ENCODE measurements around the gene PLPPR3. TPM values are rescaled to one million over a fixed set of nuclear protein-coding genes. Genes with fewer than 3 reads are reported as not detected.

Gene PLPPR3
- total and polyA plus RNA-seq, 9 of the 15 experiments (the other 6 are each of a cell fraction or from before 2014, with no cell fraction given), result 0.01 to 48.2 (median 8.6) TPM

DNA sequence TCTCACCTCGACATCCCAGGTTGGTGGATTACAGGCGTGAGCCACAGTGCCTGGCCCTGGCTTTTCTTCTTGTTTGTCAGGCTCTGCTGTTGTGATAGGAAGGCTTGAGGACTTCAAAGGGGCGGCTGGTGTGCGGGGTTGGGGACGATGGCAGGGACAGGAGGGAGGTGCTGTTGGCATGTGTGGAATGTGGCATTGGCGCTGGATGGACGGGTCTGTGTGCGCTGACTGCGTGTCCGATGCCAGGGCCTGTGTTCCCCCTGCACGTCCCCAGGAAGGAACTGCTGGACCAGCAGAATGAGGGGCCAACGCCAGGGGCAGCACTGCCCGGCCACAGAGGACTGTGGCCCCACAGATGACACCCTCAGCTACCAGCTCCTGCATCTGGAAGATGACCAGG, 37.2 kb downstream of the PLPPR3 start:
- DNase-seq (ENCODE audit: extremely low read depth in 1 of 4, low spot score in 3 of 4), result no peak
- Histone ChIP-seq H3K36me3 (ENCODE audit: control insufficient read depth, insufficient read depth, low read length) (no peaks in the 10 kb centered on the region), H3K9me1 (ENCODE audit: control insufficient read depth, insufficient read depth, low read length) (no peaks in the 10 kb centered on the region), H3K4me2 (ENCODE audit: insufficient read depth, low read length) (no peak overlapping the region), H3K4me3 (no peak overlapping the region), H3K4me1 (replicated peaks in 1 of 2; ENCODE audit: control insufficient read depth in 2 of 2, insufficient read depth in 2 of 2, low read length in 2 of 2) (peaks cover 12 to 47% of the 10 kb centered on the region in 2 experiments), H3K27ac (ENCODE audit: extremely low read depth, low read depth, low read length) (no peak overlapping the region), H3K79me2 (ENCODE audit: control insufficient read depth, insufficient read depth, low read length) (no peaks in the 10 kb centered on the region), H3K27me3 (ENCODE audit: control insufficient read depth in 2 of 2, insufficient read depth in 2 of 2, low read length in 2 of 2) (no peaks in the 10 kb centered on the region), H3K9me3 (replicated peaks; ENCODE audit: control insufficient read depth, insufficient read depth, low read depth, low read length) (no peaks in the 10 kb centered on the region), H2AFZ (ENCODE audit: low read depth, low read length) (no peak overlapping the region), H4K20me1 (replicated peaks; ENCODE audit: control insufficient read depth, insufficient read depth, low read length) (no peaks in the 10 kb centered on the region), H3K9ac (ENCODE audit: insufficient read depth in 1 of 2, low read depth in 2 of 2, low read length in 2 of 2) (0 out of 4 replicates have a peak overlapping the region, but pooled peaks of 1 of the 2 experiments have one; percentile 24)
- BruUV-seq (replicated peaks), result no TSS peak
- CTCF ChIA-PET (ENCODE audit: low intra/inter-chr PET ratio), result no interaction called here
- intact Hi-C loops (cut with micrococcal nuclease) (no loop called here), in situ Hi-C loops (cut with MboI) (no loop called here)
- 85% methylated on average over 13 of the region's 13 CpGs for WGBS (ENCODE audit: insufficient coverage, low coverage, missing lambda C conversion rate)
- POLR2A ChIA-PET, result interaction anchor here (0.9 kb wide), 1 partner anchor 16 kb away, joined by 3 read pairs; no protein-coding TSS in a partner anchor
- no peak for FAIRE-seq
- no peak for ATAC-seq
- TF ChIP-seq FOXO4 (CRISPR knock-in tag; IDR thresholded peaks at IDR 0.05) (no peak), GTF2A2 (tag; IDR thresholded peaks at IDR 0.05) (no peak), SRSF7 (optimal IDR thresholded peaks at IDR 0.05; ENCODE audit: low read depth, low read length) (no peak), PCBP2 (IDR thresholded peaks at IDR 0.05; ENCODE audit: low read depth, low read length, poor library complexity, severe bottlenecking) (no peak), ARID3B (CRISPR knock-in tag; IDR thresholded peaks at IDR 0.05; ENCODE audit: borderline replicate concordance) (no peak), PTRF (tag; IDR thresholded peaks at IDR 0.05) (no peak)
- TF ChIP-seq, protein P1, sequence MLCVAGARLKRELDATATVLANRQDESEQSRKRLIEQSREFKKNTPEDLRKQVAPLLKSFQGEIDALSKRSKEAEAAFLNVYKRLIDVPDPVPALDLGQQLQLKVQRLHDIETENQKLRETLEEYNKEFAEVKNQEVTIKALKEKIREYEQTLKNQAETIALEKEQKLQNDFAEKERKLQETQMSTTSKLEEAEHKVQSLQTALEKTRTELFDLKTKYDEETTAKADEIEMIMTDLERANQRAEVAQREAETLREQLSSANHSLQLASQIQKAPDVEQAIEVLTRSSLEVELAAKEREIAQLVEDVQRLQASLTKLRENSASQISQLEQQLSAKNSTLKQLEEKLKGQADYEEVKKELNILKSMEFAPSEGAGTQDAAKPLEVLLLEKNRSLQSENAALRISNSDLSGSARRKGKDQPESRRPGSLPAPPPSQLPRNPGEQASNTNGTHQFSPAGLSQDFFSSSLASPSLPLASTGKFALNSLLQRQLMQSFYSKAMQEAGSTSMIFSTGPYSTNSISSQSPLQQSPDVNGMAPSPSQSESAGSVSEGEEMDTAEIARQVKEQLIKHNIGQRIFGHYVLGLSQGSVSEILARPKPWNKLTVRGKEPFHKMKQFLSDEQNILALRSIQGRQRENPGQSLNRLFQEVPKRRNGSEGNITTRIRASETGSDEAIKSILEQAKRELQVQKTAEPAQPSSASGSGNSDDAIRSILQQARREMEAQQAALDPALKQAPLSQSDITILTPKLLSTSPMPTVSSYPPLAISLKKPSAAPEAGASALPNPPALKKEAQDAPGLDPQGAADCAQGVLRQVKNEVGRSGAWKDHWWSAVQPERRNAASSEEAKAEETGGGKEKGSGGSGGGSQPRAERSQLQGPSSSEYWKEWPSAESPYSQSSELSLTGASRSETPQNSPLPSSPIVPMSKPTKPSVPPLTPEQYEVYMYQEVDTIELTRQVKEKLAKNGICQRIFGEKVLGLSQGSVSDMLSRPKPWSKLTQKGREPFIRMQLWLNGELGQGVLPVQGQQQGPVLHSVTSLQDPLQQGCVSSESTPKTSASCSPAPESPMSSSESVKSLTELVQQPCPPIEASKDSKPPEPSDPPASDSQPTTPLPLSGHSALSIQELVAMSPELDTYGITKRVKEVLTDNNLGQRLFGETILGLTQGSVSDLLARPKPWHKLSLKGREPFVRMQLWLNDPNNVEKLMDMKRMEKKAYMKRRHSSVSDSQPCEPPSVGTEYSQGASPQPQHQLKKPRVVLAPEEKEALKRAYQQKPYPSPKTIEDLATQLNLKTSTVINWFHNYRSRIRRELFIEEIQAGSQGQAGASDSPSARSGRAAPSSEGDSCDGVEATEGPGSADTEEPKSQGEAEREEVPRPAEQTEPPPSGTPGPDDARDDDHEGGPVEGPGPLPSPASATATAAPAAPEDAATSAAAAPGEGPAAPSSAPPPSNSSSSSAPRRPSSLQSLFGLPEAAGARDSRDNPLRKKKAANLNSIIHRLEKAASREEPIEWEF (CRISPR knock-in tag; IDR thresholded peaks at IDR 0.05), result no peak

All from K562 (cell line).